Prostate gland (tissue), 2 donors: ENCODE measurements around the gene SEC24D.

Experiments
- CTCF ChIP-seq, 4 experiments: fragments of 200-600 bp in 2 of 4; fragments of 450-650 bp in 2 of 4; sonication (generic) in 2 of 4; IDR thresholded peaks; 1 replicate in 3 of 4; 2 replicates in 1 of 4; pipeline ENCODE4 v1.5.1; 2016 to 2019; ENCODE audit warnings: antibody characterized with exemption in 4 of 4, mild to moderate bottlenecking in 2 of 4, moderate library complexity in 2 of 4
- POLR2A ChIP-seq: fragments of 450-650 bp; IDR thresholded peaks from one replicate; pipeline ENCODE4 v1.6.1; 2016; ENCODE audit warnings: antibody characterized with exemption, mild to moderate bottlenecking
- POLR2AphosphoS5 ChIP-seq: sonication (generic); formaldehyde crosslinking; IDR thresholded peaks from one replicate; pipeline ENCODE4 v1.6.1; 2017; ENCODE audit warnings: antibody characterized with exemption

GRCh38 chr4:118824141-118824540, 11.8 kb downstream of the SEC24D start:
- no peak for TF ChIP-seq CTCF (IDR thresholded peaks at IDR 0.05)
- no peak for TF ChIP-seq POLR2AphosphoS5
- TF ChIP-seq POLR2A: no peak
